Fibroblast of lung (primary cell): ENCODE data around the gene DOCK4. TPM values are rescaled to one million over a fixed set of nuclear protein-coding genes. Genes with fewer than 3 reads are reported as not detected.

Experiments used
- DNase-seq, 2 donors: peaks; one replicate each; pipeline versions ENCODE4 v3.0.0 to v3.0.0-alpha.2; 2010; ENCODE audit warnings: low read depth in 2 of 2
- H2AFZ ChIP-seq: 2 replicates; pipeline ENCODE4 v1.5.1; 2012; ENCODE audit warnings: low read length, control low read depth, inconsistent platforms
- H3K27ac ChIP-seq: 2 replicates; pipeline ENCODE4 v1.5.1; 2011; ENCODE audit warnings: low read length, control low read depth; ENCODE audit not compliant: insufficient read depth
- H3K27me3 ChIP-seq: 2 replicates; pipeline ENCODE4 v1.5.1; 2011; ENCODE audit warnings: mild to moderate bottlenecking, low read length; ENCODE audit not compliant: control insufficient read depth, insufficient read depth
- H3K36me3 ChIP-seq: 2 replicates; pipeline ENCODE4 v1.5.1; 2011; ENCODE audit warnings: low read length; ENCODE audit not compliant: control insufficient read depth, insufficient read depth
- H3K4me1 ChIP-seq: 2 replicates; pipeline ENCODE4 v1.5.1; 2011; ENCODE audit warnings: low read length; ENCODE audit not compliant: control insufficient read depth, insufficient read depth; ENCODE audit errors: extremely low read depth
- H3K4me2 ChIP-seq: 2 replicates; pipeline ENCODE4 v1.5.1; 2011; ENCODE audit warnings: low read length, control low read depth; ENCODE audit not compliant: insufficient read depth; ENCODE audit errors: extremely low read depth
- H3K4me3 ChIP-seq, 4 experiments: fragments of 200-600 bp in 1 of 4; sonication (generic) in 1 of 4; replicated peaks in 1 of 4; 2 replicates each; pipeline ENCODE4 v1.5.1; 2011 to 2016; ENCODE audit warnings: low read length in 4 of 4, low read depth in 3 of 4, mild to moderate bottlenecking in 3 of 4, control low read depth in 2 of 4, inconsistent platforms in 1 of 4, mixed read lengths in 1 of 4; ENCODE audit not compliant: insufficient read depth in 1 of 4; ENCODE audit errors: control extremely low read depth in 1 of 4
- H3K79me2 ChIP-seq: 2 replicates; pipeline ENCODE4 v1.5.1; 2012; ENCODE audit warnings: mild to moderate bottlenecking, low read length, inconsistent platforms; ENCODE audit not compliant: control insufficient read depth, insufficient read depth
- H3K9ac ChIP-seq: 2 replicates; pipeline ENCODE4 v1.5.1; 2011; ENCODE audit warnings: mild to moderate bottlenecking, low read length, control low read depth; ENCODE audit not compliant: insufficient read depth
- H3K9me3 ChIP-seq: 2 replicates; pipeline ENCODE4 v1.5.1; 2012; ENCODE audit warnings: low read depth, low read length; ENCODE audit not compliant: control insufficient read depth, insufficient read depth
- H4K20me1 ChIP-seq: 2 replicates; pipeline ENCODE4 v1.5.1; 2011; ENCODE audit warnings: low read length; ENCODE audit not compliant: control insufficient read depth, insufficient read depth; ENCODE audit errors: extremely low read depth
- CTCF ChIP-seq, 2 donors: IDR thresholded peaks in 1 of 2; conservative IDR thresholded peaks in 1 of 2; 1 replicate in 1 of 2; 2 replicates in 1 of 2; pipeline ENCODE4 v1.5.1; 2011 to 2012; ENCODE audit warnings: low read length in 2 of 2, control low read depth in 1 of 2, inconsistent platforms in 1 of 2, low read depth in 1 of 2, mild to moderate bottlenecking in 1 of 2
- EZH2 ChIP-seq: IDR thresholded peaks from 2 replicates; pipeline ENCODE4 v1.5.1; 2012; ENCODE audit warnings: low read length, control low read depth, mild to moderate bottlenecking; ENCODE audit errors: missing control alignments
- polyA plus RNA-seq, 2 donors: library from polyadenylated mRNA; depleted of rRNA in 1 of 2; stranded (reverse) in 1 of 2; unstranded in 1 of 2; fragments of >200 nt; gene quantifications; 2 replicates each; pipeline ENCODE4 v1.2.1, GENCODE V29; 2011 to 2012; ENCODE audit warnings: missing spikeins in 1 of 2
- total RNA-seq: library from RNA; depleted of rRNA; stranded (reverse); fragments of >200 nt; gene quantifications from 2 replicates; pipeline ENCODE4 v1.2.1, GENCODE V29; 2014

The DOCK4 gene
- total and polyA plus RNA-seq, 2 donors (not counting 1 experiment from before 2014, with no cell fraction given): 20.8 to 39.3 TPM

- no peak overlapping the region for H3K9ac ChIP-seq
- no peak overlapping the region for H3K4me2 ChIP-seq
- H3K79me2 ChIP-seq: no peaks in the 10 kb centered on the region
Measured at GRCh38 chr7:111852081-111852480, 354.1 kb downstream of the DOCK4 start.

GRCh38 chr7:111846898-111847297 lies 359.3 kb downstream of the DOCK4 start:
- H4K20me1 ChIP-seq: no peaks in the 10 kb centered on the region
- H3K4me1 ChIP-seq: no peaks in the 10 kb centered on the region
- H3K27ac ChIP-seq: no peak overlapping the region
- H3K9ac ChIP-seq: no peak overlapping the region
- H3K9me3 ChIP-seq: no peaks in the 10 kb centered on the region
- no peaks in the 10 kb centered on the region for H3K36me3 ChIP-seq
- H3K79me2 ChIP-seq: no peaks in the 10 kb centered on the region
- H3K27me3 ChIP-seq: no peaks in the 10 kb centered on the region
- H3K4me2 ChIP-seq: no peak overlapping the region
- DNase-seq: no peak
- no peak overlapping the region for H2AFZ ChIP-seq
- TF ChIP-seq CTCF (conservative IDR thresholded peaks at IDR 0.05 in 1 of 2, IDR thresholded peaks at IDR 0.05 in 1 of 2; ENCODE audit: low read depth in 1 of 2, low read length in 2 of 2) (no peak), EZH2 (no peak)
- no peak overlapping the region for H3K4me3 ChIP-seq

More at GRCh38 chr7:111852081-111852480, 354.1 kb downstream of the DOCK4 start:
- Histone ChIP-seq H3K27me3 (no peaks in the 10 kb centered on the region), H3K4me3 (no peak overlapping the region), H2AFZ (no peak overlapping the region), H3K36me3 (no peaks in the 10 kb centered on the region), H3K9me3 (no peaks in the 10 kb centered on the region), H3K27ac (no peak overlapping the region), H4K20me1 (no peaks in the 10 kb centered on the region), H3K4me1 (peaks cover 2% of the 10 kb centered on the region)
- no peak for DNase-seq
- TF ChIP-seq EZH2 (no peak), CTCF (conservative IDR thresholded peaks at IDR 0.05 in 1 of 2, IDR thresholded peaks at IDR 0.05 in 1 of 2; ENCODE audit: low read depth in 1 of 2, low read length in 2 of 2) (no peak)

- no peak for DNase-seq
- Histone ChIP-seq H4K20me1 (no peaks in the 10 kb centered on the region), H3K4me1 (no peaks in the 10 kb centered on the region), H3K9ac (no peak overlapping the region), H3K4me2 (no peak overlapping the region), H3K4me3 (no peak overlapping the region), H3K27me3 (no peaks in the 10 kb centered on the region), H3K36me3 (no peaks in the 10 kb centered on the region), H3K27ac (no peak overlapping the region), H2AFZ (no peak overlapping the region), H3K9me3 (no peaks in the 10 kb centered on the region), H3K79me2 (no peaks in the 10 kb centered on the region)
- no peak for TF ChIP-seq CTCF (conservative IDR thresholded peaks at IDR 0.05 in 1 of 2, IDR thresholded peaks at IDR 0.05 in 1 of 2; ENCODE audit: low read depth in 1 of 2, low read length in 2 of 2)
Measured at GRCh38 chr7:111845853-111846252, 360.3 kb downstream of the DOCK4 start.
